GOT3 (cell line): ENCODE results near the gene WDR47.
"Not testable (repeated sequence)": the region's sequence is repeated elsewhere in the genome, so short reads cannot be mapped to it uniquely, and the experiment has no call there.

Experiments used
- DNase-seq: peaks from one replicate; lab custom pipeline; 2025; ENCODE audit warnings: mixed read lengths; lab: John Stamatoyannopoulos, UW

The WDR47 gene

GRCh38 chr1:109052145-109052544 lies 10.2 kb upstream of the WDR47 start:
- DNase-seq, result not testable (repeated sequence)

GRCh38 chr1:109050228-109050995 lies 8.5 kb upstream of the WDR47 start:
- DNase-seq, result no peak

- no peak for DNase-seq
Observed at GRCh38 chr1:109048335-109048734, 6.4 kb upstream of the WDR47 start.

DNA sequence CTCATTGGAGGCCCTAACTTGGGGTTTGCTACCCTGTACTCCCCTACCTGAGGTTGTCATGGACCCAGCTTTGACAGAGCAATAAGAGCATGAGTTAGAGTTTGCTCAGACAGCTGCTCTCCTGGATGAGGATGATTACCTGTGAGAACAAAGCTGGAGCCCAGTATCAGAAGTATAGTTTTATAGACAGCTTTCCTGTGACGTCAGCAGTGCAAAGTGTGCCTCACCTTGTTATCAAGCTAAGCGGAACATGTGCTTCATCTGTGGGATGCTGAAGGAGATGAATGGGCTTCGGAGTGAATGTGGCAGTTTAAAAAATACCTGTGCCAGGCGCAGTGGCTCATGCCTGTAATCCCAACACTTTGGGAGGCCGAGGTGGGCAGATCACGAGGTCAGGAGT lies 5.4 kb upstream of the WDR47 start:
- no peak for DNase-seq

DNA sequence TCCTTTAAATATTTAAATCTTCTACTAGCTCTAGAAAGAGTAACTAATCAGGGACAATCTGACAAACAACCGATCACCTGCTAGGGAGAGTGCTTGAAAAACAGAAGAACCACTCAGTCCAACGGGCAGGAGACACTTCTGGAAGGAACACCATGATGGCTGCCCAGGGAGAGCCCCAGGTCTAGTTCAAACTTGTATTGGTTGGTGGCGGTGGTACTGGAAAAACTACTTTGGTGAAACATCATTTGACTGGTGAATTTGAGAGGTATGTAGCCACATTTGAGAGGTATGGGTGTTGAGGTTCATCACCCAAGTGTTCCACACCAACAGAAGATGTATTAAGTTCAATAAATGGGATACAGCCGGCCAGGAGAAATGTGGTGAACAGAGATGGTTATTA lies 4.8 kb upstream of the WDR47 start:
- DNase-seq, result no peak

- no peak for DNase-seq
Observed at GRCh38 chr1:109045595-109045994, 3.7 kb upstream of the WDR47 start.

GRCh38 chr1:109040989-109041620 lies 797 bp downstream of the WDR47 start:
- DNase-seq, result no peak

DNA sequence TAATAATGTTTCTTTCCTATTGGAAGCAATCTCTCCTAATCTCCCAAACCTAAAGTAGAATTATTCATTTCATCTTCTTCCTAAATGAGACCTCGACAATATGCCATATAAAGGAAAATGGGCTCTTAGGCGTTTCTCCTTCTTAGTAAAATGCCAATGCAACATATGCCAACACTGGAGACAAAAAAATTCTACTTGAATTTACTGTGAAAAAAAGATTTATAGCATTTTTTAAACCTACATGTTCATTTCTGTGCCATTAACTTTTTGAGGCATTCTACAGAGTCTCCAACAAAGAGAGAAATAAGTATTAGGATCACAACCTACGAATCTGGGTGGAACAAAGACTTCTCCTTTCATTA lies 1.3 kb downstream of the WDR47 start:
- DNase-seq, result no peak

- DNase-seq, result no peak
Observed at GRCh38 chr1:109034382-109034781, 7.5 kb downstream of the WDR47 start.

DNA sequence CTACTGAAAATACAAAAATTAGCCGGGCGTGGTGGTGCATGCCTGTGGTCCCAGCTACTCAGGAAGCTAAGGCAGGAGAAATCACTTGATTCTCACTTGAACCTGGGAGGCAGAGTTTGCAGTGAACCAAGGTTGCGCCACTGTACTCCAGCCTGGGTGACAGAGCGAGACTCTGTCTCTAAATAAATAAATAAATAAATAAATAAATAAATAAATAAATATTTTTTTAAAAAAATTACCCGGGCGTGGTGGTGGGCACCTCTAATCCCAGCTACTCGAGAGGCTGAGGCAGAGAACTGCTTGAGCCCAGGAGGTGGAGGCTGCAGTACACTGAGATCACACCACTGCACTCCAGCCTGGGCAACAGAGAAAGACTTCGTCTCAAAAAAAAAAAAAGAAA lies 12.4 kb downstream of the WDR47 start:
- DNase-seq, result not testable (repeated sequence)

- DNase-seq, result no peak
Observed at GRCh38 chr1:109027841-109028240, 14.1 kb downstream of the WDR47 start.

DNA sequence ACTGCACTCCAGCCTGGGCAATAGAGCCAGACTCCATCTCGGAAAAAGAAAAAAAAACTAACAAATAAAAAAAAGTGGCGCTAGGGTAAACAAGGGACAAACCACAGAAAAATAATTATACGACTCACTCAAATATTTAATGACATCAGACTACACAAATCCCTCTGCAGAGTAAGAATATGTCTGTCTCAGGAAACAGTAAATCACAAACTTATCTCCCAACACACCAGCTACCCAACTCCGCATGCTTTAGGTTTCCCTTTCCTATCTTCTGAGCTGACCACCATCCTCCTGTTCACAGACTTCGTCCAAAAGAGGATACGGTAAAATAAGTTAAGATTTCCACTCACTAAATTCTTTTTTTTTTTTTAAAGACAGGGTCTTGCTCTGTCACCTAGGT lies 16.2 kb downstream of the WDR47 start:
- DNase-seq, result no peak

DNA sequence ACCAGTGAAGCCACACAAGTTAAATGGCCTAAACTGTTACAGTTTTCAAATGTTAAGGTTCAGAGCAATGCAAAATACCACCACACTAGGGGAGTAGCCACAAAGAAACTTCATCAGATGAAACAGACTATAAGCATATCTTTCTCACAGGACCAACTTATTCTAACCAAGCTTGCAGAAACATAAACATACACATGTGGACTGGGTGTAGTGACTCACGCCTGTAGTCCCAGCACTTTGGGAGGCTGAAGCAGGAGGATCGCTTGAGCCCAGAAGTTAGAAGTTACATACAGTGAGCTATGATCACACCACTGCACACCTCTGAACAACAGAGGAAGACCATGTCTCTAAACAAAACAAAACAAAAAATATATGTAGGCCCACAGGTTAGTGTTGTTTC lies 17.3 kb downstream of the WDR47 start:
- DNase-seq, result no peak

DNA sequence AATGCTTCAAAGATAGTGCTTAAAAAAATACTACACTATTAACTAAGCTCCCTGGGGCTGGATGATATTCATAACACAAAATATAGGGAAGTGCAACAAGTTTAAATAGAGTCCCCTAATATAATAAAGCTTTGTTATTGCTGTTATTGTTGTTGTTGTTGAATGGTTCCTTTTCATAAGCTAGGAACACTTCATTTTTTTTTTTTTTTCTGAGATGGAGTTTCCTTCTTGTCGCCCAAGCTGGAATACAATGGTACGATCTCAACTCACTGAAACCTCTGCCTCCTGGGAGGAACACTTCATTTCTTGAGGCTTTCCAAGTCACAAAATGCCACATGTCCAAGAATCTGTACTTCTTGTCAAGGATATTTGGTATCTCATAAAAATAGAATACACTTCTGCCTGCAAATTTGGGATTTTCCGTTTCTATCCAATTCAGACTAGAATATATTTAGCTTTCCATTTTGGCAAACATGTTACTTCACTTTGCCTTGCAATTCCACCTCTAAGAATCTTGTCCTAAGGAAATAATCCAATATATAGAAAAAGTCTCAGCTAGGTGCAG lies 21.1 kb downstream of the WDR47 start:
- no peak for DNase-seq

DNA sequence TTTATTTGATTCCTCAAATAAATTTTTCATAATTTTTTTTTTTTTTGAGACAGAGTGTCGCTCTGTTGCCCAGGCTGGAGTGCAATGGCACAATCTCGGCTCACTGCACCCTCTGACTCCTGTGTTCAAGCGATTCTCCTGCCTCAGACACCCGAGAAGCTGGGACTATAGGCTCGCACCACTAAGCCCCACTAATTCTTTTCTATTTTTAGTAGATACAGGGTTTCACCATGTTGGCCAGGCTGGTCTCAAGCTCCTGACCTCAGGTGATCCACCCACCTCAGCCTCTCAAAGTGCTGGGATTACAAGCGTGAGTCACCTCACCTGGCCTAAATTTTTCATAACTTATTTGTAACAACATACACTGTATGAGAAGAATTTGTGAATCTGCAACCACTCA lies 24.2 kb downstream of the WDR47 start:
- DNase-seq, result not testable (repeated sequence)

- DNase-seq, result no peak
Observed at GRCh38 chr1:109017134-109017533, 24.8 kb downstream of the WDR47 start.

GRCh38 chr1:109011335-109011734 lies 30.6 kb downstream of the WDR47 start:
- no peak for DNase-seq

DNA sequence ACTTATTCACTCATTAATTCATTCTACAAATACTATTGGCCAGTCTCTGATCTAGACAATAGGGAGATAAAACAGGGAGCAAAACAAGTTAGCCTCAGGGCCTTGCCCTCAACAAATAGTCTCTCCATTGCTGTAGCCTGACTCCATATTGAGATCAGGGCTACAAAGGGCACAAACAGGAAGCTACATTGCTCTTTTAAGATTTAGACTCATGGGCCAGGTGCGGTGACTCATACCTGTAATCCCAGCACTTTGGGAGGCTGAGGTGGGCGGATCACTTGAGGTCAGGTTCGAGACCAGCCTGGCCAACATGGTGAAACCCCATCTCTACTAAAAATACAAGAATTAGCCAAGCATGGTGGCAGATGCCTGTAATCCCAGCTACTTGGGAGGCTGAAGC lies 45.3 kb downstream of the WDR47 start:
- DNase-seq, result not testable (repeated sequence)

DNA sequence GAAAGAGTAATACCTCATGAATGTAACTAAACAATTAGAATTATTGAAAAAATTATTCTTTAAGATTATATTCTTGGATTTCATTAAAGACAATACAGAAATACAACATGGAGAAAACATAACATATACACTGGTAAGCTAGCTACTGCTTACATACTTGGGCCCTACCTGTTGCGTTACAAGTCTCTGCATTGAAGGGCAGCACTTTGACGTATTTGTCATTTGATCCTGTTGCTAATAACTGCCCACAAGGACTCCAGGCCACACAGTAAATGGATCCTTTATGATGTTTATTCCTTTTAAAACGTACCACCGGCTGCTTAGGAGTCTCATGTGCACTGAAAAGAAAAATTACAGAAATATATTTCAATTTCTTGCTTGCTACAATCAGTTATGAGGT lies 58.8 kb downstream of the WDR47 start:
- DNase-seq, result no peak

DNA sequence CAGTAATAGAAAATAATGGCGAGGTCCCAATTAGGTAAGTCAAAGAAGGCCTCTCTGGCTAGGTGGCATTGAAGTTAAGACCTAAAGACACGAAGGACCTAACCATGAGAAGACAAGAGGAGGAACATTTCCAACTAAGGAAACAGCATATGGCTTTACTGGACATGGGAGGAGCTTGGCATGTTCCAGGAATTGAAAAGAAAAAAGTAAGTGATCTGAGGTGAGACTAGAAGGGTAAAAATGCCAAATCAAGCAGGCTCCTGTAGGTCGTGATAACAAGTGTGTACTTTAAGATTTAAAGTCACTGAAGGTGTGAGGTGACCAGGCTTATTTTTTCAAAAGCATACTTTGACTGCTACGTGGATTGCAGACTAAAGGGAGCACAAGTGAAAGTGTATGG lies 65.2 kb downstream of the WDR47 start:
- DNase-seq, result no peak

DNA sequence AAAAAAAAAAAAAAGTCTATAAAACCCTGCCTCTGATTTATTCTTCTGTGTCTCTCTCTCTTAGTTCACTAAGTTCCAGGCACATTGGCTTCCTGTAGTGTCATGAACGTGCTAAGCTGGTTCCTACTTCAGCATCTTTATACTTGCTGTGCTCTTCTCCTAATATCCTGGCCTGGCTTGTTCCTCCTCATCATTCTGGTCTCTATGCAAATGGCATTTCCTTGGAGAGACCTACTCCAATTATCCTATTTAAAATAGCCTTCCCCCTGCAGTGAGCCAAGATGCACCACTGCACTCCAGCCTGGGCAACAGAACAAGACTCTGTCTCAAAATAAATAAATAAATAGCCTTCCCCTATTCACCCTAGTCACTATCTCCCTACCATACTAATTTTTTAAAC lies 69.0 kb downstream of the WDR47 start:
- DNase-seq, result no peak

GRCh38 chr1:108969346-108969745 lies 72.6 kb downstream of the WDR47 start:
- DNase-seq, result no peak

GRCh38 chr1:108963052-108963686 lies 78.7 kb downstream of the WDR47 start, which contains the start of gene CLCC1:
Gene CLCC1, minus strand, starts transcription at chr1:108963484. Its CDS starts 13,047 bp downstream, at chr1:108950437.
- peak; percentile 36 for DNase-seq
